NT2/D1 (cell line): Measurements from ENCODE around the gene DMGDH.
A peak's percentile ranks its signal among the peaks of the same experiment; 100 is the strongest.

ENCODE experiments used
- DNase-seq: peaks from one replicate; pipeline ENCODE4 v3.0.0-alpha.2; 2011; ENCODE audit warnings: low read depth, low spot score
- H3K27me3 ChIP-seq: 2 replicates; pipeline ENCODE4 v1.6.0; 2011; ENCODE audit warnings: mild to moderate bottlenecking; ENCODE audit not compliant: insufficient read length, insufficient read depth
- H3K36me3 ChIP-seq: 2 replicates; pipeline ENCODE4 v1.6.1; 2011; ENCODE audit warnings: mild to moderate bottlenecking, low read length, mixed read lengths; ENCODE audit not compliant: insufficient read depth, insufficient read length
- H3K4me1 ChIP-seq: 2 replicates; pipeline ENCODE4 v1.5.1; 2011; ENCODE audit not compliant: insufficient read depth, insufficient read length
- H3K4me3 ChIP-seq: 2 replicates; pipeline ENCODE4 v1.5.1; 2011; ENCODE audit warnings: low read depth; ENCODE audit not compliant: insufficient read length
- H3K9ac ChIP-seq: 2 replicates; pipeline ENCODE4 v1.6.0; 2011; ENCODE audit warnings: low read depth; ENCODE audit not compliant: insufficient read length
- H3K9me3 ChIP-seq: 2 replicates; pipeline ENCODE4 v1.5.1; 2011; ENCODE audit warnings: mild to moderate bottlenecking, low read length; ENCODE audit not compliant: insufficient read depth
- SUZ12 ChIP-seq: IDR thresholded peaks from 2 replicates; pipeline ENCODE4 v1.6.1; 2011; ENCODE audit not compliant: insufficient read length, insufficient read depth; ENCODE audit errors: extremely low read depth
- YY1 ChIP-seq: IDR thresholded peaks from 2 replicates; pipeline ENCODE4 v1.6.1; 2011; ENCODE audit not compliant: insufficient read length, insufficient read depth
- ZNF274 ChIP-seq: IDR thresholded peaks from 2 replicates; pipeline ENCODE4 v1.6.1; 2011; ENCODE audit warnings: mild to moderate bottlenecking, low read depth, low read length

The DMGDH gene

GRCh38 chr5:78997090-78997489, 72.4 kb downstream of the DMGDH start:
- Histone ChIP-seq H3K27me3 (no peaks in the 10 kb centered on the region), H3K4me3 (no peak overlapping the region), H3K36me3 (no peaks in the 10 kb centered on the region), H3K4me1 (no peaks in the 10 kb centered on the region), H3K9me3 (peaks cover 3% of the 10 kb centered on the region; the same call in 1 of the 2 replicates), H3K9ac (no peak overlapping the region)
- TF ChIP-seq YY1: no peak
- TF ChIP-seq SUZ12: no peak
- TF ChIP-seq ZNF274: no peak
- no peak for DNase-seq

GRCh38 chr5:78995521-78996007, 73.9 kb downstream of the DMGDH start:
- no peaks in the 10 kb centered on the region for H3K4me1 ChIP-seq
- DNase-seq: no peak
- H3K9ac ChIP-seq: no peak overlapping the region
- no peak overlapping the region for H3K4me3 ChIP-seq
- H3K27me3 ChIP-seq: no peaks in the 10 kb centered on the region
- H3K36me3 ChIP-seq: no peaks in the 10 kb centered on the region
- TF ChIP-seq SUZ12 (no peak), ZNF274 (no peak), YY1 (no peak)
- peaks cover 3% of the 10 kb centered on the region; the same call in 1 of the 2 replicates for H3K9me3 ChIP-seq

- no peak for TF ChIP-seq ZNF274
- no peak for TF ChIP-seq YY1
- no peak for TF ChIP-seq SUZ12
- no peaks in the 10 kb centered on the region for H3K36me3 ChIP-seq
- no peak overlapping the region for H3K4me3 ChIP-seq
- H3K9ac ChIP-seq: no peak overlapping the region
- H3K27me3 ChIP-seq: no peaks in the 10 kb centered on the region
- H3K4me1 ChIP-seq: peaks cover 1% of the 10 kb centered on the region
- no peak for DNase-seq
- H3K9me3 ChIP-seq: peaks cover 3% of the 10 kb centered on the region; the same call in 1 of the 2 replicates
These were observed 76.3 kb downstream of the DMGDH start for GRCh38 chr5:78993165-78993564.

GRCh38 chr5:78992146-78992545, 77.3 kb downstream of the DMGDH start:
- no peak for DNase-seq
- Histone ChIP-seq H3K9me3 (peaks cover 3% of the 10 kb centered on the region; the same call in 1 of the 2 replicates), H3K36me3 (no peaks in the 10 kb centered on the region), H3K9ac (no peak overlapping the region), H3K27me3 (no peaks in the 10 kb centered on the region), H3K4me1 (peaks cover 1% of the 10 kb centered on the region), H3K4me3 (no peak overlapping the region)
- TF ChIP-seq ZNF274 (no peak), YY1 (no peak), SUZ12 (no peak)

GRCh38 chr5:78989080-78989479, 80.4 kb downstream of the DMGDH start:
- Histone ChIP-seq H3K4me3 (no peak overlapping the region), H3K4me1 (peaks cover 1% of the 10 kb centered on the region), H3K36me3 (no peaks in the 10 kb centered on the region), H3K27me3 (peaks cover 5% of the 10 kb centered on the region), H3K9ac (no peak overlapping the region), H3K9me3 (no peaks in the 10 kb centered on the region)
- DNase-seq: no peak
- TF ChIP-seq ZNF274 (no peak), YY1 (no peak), SUZ12 (no peak)

GRCh38 chr5:78985725-78986223, 83.7 kb downstream of the DMGDH start:
- H3K27me3 ChIP-seq: peaks cover 5% of the 10 kb centered on the region
- no peaks in the 10 kb centered on the region for H3K36me3 ChIP-seq
- DNase-seq: no peak
- H3K9me3 ChIP-seq: no peaks in the 10 kb centered on the region
- no peak for TF ChIP-seq SUZ12
- no peak for TF ChIP-seq ZNF274
- H3K4me3 ChIP-seq: peak overlapping the region; percentile 69
- H3K9ac ChIP-seq: peak overlapping the region; percentile 90
- H3K4me1 ChIP-seq: peaks cover 1% of the 10 kb centered on the region

GRCh38 chr5:78985116-78985724, 84.3 kb downstream of the DMGDH start, which contains the start of gene ARSB:
ARSB (minus strand) TSS chr5:78985310; CDS start chr5:78985248, 62 bp downstream.
- Histone ChIP-seq H3K27me3 (peaks cover 5% of the 10 kb centered on the region), H3K4me3 (peak within 1 kb of the TSS; percentile 69), H3K9me3 (no peaks in the 10 kb centered on the region), H3K9ac (peak within 1 kb of the TSS; percentile 90), H3K36me3 (no peaks in the 10 kb centered on the region), H3K4me1 (peaks cover 1% of the 10 kb centered on the region)
- DNase-seq: no peak
- TF ChIP-seq ZNF274: no peak
- TF ChIP-seq SUZ12: no peak
- no peak for TF ChIP-seq YY1
